Measurements from ENCODE around the gene NAP1L4.

GRCh38 chr11:3004481-3004880, 12.4 kb upstream of the NAP1L4 start:
- TF ChIP-seq, protein P1, sequence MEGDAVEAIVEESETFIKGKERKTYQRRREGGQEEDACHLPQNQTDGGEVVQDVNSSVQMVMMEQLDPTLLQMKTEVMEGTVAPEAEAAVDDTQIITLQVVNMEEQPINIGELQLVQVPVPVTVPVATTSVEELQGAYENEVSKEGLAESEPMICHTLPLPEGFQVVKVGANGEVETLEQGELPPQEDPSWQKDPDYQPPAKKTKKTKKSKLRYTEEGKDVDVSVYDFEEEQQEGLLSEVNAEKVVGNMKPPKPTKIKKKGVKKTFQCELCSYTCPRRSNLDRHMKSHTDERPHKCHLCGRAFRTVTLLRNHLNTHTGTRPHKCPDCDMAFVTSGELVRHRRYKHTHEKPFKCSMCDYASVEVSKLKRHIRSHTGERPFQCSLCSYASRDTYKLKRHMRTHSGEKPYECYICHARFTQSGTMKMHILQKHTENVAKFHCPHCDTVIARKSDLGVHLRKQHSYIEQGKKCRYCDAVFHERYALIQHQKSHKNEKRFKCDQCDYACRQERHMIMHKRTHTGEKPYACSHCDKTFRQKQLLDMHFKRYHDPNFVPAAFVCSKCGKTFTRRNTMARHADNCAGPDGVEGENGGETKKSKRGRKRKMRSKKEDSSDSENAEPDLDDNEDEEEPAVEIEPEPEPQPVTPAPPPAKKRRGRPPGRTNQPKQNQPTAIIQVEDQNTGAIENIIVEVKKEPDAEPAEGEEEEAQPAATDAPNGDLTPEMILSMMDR (IDR thresholded peaks at IDR 0.05) = no peak
- no peak for TF ChIP-seq EZH2 (IDR thresholded peaks at IDR 0.05; ENCODE audit: borderline replicate concordance, insufficient read depth, low read depth, low read length, poor library complexity, severe bottlenecking)

Measured in B cell (primary cell).